HG03103 (cell line): ENCODE data around the gene ST14.

Source experiments
- ATAC-seq: cut with Tn5 transposase; IDR thresholded peaks from one replicate; pipeline ENCODE4 v1.9.1; 2021; ENCODE audit warnings: low read depth; ENCODE audit not compliant: unreplicated experiment

The ST14 gene

DNA sequence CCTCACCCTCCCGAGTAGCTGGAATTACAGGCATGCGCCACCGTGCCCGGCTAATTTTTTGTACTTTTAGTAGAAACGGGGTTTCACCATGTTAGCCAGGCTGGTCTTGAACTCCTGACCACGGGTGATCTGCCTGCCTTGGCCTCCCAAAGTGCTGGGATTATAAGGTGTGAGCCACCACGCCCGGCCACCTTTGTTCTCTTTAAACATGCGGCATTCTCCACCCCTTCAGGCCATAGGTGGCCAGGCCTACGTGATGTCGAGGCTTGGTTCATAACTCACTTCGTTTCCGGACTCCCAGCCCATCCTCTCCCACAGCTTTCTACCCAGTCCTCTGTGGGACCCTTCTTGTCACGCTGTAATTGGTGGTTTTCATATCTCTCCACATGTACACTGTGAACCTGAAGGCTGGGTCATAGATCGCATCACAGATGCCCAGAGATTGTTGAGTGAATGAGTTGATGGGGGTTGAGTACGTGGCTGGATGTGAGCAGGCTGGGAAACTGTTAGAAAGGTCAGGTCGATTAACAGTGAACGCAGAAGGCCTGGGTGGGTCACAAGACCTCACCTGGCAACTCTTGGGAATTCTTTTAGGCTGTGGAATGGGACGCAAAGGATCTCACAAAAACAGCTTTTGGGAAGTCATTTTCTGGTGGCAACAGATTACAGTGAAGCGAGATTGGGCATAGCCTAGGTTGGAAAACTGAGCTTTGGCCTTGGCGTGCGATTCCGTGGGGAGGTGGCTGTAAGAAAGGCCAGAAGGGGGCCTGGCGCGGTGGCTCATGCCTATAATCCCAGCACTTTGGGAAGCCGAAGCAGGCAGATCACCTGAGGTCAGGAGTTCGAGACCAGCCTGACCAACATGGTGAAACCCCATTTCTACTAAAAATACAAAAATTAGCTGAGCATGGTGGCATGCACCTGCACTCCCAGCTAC lies 44.5 kb downstream of the ST14 start:
- no peak for ATAC-seq

DNA sequence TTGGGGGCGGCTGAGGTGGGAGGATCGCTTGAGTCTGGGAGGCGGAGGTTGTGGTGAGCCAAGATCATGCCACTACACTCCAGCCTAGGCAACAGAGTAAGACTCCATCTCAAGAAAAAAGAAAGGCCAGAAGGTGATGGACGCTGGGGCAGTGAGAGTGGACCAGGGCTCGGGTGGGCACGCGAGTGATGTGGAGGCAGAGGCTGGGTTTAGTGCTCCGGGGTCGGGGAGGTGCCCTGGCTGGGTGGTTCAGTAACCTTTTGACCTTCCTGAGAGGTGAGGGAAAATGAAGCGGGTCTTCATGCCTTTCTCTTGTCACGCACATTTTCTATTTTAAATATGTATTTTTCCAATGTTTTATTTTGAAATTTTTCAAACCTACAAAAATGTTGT lies 45.1 kb downstream of the ST14 start:
- no peak for ATAC-seq

DNA sequence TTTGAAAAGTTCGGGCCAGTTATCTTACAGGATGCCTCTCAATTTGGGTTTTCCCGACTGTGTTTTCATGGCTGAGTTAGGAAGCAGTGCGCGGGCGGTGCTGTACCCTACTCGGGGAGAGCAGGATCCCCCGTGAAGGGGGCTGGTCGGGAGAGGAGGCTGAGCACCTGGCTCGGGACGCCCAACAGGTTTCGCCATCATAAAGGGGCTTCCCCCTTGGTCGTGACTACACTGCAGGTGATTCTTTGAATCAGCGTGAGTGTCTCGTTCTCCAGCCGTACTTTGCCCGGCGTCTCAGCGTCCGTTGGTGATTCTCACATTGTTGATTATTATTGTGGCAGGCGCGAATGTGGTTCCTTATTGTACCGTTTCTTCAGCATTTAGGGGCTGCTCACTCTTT lies 46.6 kb downstream of the ST14 start:
- ATAC-seq: no peak

DNA sequence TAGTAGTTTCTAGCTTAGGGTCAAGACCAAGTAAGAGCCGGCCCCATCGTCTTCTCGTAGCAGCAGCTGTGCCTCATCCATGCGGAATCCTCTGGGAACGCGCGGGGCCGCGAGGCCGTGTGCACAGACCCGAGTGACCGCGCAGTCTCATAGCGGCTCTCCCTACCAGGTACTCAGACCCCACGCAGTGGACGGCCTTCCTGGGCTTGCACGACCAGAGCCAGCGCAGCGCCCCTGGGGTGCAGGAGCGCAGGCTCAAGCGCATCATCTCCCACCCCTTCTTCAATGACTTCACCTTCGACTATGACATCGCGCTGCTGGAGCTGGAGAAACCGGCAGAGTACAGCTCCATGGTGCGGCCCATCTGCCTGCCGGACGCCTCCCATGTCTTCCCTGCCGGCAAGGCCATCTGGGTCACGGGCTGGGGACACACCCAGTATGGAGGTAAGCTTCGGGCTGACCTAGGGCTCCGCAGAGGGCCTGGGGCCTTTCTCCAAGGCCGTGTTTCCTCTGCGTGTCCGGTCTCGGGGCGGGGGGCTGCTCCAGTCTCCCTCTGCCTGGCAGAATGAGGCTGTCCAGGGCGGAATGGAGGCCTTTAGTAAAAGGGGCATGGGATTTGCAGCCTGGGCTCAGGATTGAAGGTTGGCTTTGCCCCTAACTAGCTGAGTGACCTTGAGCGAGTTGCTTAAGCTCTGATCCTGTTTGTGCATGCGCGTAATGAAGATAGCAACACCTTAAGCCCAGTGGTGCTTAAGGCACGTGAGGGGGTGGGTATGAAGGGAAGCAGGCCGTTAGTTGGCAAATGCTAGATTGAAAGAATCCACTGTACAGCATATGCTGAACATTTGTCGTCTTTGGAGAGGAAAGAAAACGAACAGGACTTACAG lies 48.9 kb downstream of the ST14 start:
- ATAC-seq: no peak

DNA sequence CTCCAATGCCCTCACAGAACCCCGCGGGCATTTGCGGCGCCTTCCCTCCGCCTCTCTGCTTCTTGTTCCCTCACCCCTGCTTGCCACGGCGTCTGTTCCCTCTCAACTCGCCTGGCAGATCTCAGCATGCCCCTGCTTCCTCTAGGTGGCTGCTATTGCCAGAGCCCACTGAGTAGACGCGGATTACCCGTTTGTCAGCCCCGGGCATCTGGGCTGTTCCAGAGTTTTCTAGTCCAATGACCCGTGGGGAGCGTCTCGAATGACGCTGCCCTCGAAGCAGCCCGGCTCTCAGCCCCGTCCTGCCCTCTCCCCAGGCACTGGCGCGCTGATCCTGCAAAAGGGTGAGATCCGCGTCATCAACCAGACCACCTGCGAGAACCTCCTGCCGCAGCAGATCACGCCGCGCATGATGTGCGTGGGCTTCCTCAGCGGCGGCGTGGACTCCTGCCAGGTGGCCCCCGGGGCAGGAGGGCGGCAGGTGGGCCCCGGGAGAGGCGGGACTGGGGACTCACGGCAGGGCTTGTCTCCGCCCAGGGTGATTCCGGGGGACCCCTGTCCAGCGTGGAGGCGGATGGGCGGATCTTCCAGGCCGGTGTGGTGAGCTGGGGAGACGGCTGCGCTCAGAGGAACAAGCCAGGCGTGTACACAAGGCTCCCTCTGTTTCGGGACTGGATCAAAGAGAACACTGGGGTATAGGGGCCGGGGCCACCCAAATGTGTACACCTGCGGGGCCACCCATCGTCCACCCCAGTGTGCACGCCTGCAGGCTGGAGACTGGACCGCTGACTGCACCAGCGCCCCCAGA lies 49.7 kb downstream of the ST14 start:
- no peak for ATAC-seq

DNA sequence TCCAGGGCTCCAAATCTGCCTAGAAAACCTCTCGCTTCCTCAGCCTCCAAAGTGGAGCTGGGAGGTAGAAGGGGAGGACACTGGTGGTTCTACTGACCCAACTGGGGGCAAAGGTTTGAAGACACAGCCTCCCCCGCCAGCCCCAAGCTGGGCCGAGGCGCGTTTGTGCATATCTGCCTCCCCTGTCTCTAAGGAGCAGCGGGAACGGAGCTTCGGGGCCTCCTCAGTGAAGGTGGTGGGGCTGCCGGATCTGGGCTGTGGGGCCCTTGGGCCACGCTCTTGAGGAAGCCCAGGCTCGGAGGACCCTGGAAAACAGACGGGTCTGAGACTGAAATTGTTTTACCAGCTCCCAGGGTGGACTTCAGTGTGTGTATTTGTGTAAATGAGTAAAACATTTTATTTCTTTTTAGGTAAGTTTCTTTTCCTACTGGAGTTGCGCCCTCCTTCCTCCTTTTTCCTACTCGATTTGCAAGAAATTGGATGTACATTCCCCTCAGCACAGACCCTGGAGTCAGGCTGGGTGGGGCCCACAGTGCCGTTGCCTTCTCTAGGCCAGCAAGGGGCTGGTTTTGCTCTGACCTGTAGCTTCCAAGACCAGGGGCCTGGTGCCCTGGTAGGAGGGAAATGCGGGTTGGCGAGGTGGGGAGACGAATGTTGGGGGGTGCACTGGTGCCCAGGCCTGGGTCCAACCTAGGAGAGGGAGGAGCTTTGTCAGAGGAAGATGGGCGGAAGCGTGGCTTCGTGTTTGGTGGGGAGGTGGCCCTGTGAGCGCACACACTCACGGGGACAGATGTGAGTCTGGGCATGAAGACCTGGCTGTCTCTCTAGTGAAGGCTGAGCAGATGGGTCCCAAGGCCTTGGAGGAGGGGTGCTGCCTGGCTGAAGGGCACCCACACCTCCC lies 50.6 kb downstream of the ST14 start:
- no peak for ATAC-seq

DNA sequence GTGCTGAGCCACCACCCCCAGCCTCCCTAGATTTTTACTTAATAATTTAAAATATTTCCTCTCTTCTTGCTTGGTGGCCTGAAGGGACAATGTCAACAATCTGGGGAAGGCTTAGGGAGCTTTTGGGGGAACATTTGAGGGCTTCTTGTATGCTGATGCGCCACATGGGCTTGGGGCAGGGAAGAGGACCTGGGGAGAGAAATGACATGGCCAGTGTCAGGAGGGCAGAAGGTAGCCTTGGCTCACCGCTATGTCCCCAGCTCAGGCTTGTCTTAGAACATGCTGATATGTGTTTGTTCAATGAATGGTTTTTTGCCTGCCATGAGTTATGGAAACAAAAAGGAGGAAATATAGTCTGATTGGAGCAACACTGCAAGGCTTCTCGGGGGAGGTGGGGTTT lies 51.6 kb downstream of the ST14 start:
- ATAC-seq: no peak

DNA sequence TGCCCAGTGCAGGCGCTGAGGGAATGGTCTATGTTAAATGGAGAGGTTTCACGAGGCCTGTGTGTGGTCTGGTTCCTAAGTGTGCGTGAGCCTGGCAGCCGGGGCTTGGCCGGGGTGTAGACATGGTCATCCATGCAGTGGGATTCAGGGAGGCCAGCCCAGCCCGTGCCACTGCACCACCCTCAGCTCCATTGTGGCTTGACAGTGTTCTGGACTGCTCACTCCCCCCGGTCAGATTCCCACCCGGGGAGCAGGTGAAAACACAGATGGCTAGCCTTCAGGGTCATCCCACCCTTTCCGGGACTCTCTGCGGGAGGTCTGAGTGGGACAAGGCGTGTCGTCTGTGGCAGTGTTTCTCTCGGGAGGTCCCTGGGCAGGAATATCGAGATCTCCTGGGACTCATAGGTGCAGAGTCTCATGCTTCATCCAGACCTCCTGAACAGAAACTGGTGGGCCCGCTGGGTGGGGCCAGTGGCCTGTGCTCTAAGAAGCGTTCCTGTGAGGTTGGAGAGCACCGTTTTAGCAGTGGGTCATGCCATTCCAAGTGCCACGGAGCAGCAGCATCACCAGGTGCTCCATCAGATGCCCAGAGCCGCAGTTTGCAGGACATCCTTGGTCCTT lies 52.3 kb downstream of the ST14 start:
- ATAC-seq: no peak

DNA sequence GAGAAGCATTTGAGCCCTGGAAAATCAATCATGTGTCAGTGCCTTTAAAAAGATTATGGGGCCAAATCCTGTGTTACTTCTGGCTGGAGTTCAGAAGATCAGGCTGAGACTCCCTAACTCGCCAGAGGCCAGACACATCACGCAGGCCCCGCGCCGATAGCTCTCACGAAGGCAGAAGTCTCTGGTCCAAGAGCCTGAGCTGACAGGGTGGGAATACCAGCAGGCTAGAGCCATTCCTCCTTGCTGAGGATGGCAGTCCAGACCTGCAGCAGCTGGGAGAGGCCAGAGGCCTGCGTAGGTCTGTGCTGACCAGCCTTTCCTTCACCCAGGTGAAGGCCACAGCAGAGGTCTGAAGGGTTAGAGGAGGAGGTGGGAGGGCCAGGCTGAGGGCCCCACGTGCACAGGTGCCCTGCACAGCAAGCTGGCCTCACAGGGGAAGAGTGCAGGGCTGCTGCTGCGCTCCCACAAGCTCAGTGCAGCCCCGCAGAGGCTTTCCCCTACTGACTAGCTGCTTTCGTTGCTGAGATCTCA lies 52.9 kb downstream of the ST14 start:
- ATAC-seq: no peak

DNA sequence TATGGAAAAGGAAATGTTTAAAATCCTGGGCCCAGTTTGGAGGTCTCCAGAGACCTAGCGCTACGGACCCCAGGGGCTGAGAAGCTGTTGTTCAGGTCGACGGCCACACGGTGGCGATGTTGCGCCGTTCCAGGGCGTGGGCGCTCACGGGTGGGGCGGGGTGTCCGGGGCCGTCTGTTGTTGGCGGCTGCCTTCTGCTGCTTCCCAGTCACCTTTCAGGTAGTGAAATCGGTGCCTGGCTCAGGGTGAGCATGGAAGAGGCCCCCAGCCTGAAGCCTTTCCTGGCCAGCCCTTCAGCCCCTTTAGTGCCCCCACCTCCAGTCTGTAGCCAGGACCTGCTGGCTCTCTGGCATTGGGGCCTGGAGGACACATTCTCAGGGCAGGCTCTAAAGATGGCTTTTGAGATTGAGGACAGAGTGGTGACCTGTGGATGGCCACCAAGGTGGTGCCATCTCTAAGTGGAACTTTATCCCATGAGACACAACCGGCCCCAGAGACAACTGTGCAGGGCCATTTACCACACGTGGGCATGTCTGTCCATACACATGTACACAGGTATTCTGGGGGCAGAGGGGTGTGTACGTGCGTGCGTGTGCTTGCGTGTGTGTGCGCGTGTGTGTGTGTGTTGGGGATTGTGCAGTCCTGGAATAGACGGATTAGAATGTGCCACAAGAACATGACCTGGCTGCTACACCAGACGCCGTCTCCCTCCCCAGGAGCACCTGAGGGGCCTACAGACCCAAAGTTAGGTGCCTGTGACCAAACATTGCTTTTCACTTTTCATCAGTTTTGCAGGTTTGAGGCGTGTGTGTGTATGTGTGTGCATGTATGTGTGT lies 53.8 kb downstream of the ST14 start:
- peak; percentile 80 for ATAC-seq

DNA sequence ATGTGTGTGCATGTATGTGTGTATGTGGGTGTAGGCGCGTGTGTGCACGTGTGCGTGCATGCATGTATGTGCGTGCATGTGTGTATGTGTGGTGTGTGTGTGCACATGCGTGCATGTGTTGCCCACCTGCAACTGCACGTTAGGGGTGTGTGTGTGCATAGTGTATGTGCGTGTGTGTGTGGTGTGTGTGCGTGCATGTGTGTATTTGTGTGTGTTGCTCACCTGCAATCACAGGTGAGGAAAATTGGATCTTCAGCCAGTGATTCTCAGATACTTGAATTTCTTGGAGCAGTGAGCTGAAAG lies 54.3 kb downstream of the ST14 start:
- ATAC-seq: no peak

DNA sequence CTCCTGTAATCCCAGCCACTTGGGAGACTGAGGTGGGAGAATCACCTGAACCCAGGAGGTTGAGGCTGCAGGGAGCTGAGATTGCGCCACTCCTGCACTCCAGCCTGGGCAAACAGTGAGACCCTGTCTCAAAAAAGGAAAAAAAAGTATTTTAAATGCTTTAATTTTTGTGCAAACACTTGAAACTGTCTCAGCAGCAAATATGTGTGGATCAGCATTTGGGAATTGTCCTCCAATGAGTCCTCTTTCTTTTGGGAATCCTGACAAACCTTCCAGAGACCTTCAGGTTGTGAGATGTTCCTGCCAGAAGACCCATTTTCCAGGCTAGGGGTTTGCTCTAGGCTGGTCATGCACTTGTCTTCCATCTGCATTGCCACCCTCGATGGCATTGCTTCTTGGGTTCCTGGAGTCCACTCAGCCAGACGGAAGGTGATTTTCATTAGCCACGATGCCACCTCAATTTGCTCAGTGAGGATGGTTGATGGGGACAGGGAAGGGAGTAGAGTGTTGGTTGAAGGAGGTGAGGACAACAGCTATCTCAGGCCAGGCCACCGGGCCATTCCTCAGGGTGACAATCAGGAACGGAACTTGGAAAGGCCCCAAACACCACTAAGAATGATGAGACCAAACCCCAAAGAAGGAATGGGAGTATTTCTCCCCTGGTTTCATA lies 55.4 kb downstream of the ST14 start:
- ATAC-seq: no peak

DNA sequence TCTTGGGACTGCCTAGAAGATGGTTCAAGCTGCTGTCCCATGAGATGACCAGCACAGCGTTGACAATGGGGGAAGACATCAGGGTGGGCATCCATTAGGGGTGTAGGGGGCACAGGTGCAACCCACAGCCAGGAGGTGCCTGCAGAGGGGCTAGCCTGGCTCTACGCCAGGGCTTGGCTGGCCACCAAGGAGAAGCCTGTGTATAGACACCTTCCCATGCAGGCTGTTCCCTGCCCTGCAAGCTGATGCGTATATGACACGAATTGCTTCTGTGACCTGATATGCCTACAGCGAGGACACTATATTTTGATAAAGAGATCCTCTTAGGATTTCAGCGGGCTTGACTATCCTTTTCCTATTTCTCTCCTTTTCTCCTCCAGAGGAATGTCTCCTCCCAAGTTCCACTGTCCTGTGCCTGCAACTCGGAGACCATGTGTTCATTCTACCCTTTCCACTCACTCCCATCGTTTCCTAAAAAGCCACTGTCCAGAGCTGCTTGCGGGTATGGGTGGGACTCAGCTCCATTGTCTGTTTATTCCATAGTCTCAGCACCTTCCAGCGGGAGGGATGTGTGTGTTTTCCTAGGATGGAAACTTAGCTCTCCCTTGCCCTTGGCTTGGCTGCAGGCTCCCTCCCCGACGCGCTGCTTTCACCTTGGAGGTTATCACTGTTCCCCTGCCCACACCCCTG lies 56.1 kb downstream of the ST14 start:
- ATAC-seq: no peak

DNA sequence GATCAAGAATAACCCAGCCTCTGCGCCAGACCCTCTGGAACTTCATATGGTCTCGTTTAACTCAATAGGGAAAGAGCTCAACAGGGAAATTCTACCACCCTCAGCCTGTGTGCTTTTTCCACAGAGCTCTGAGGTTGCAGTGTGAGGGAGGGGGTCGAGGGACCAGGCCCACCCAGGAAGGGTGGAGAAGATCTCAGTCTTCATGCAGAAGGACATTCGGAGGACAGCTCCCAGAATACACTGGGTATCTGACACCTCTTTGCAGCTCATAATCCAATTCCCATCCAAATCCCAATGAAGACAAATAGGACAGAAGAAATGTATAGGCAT lies 56.6 kb downstream of the ST14 start:
- no peak for ATAC-seq

DNA sequence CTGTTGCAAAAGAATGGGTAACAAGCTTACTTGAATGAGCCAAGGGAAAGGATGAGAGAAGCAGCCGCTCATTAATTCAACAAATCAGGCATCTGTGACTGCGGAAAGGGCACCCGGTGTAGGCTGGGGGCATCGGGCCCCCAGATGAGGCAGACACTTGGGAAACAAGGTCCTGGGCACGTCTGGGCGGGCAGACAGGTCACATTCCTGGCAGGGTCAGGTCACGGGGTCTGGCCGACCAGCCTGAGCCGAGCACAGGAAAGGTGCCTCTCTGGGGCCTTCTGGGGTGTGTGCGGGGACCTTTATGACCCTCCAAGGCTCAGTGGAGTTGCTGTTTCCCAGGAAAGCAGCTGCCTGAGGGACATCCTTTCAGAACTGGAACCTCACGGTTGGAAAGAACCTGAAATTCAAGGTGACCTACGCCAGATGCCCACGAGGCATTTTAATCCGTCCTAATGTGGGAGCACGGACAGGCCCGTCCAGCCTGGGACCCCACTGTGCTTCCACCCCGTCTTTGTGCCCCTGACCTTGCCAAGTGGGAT lies 57.1 kb downstream of the ST14 start:
- no peak for ATAC-seq

DNA sequence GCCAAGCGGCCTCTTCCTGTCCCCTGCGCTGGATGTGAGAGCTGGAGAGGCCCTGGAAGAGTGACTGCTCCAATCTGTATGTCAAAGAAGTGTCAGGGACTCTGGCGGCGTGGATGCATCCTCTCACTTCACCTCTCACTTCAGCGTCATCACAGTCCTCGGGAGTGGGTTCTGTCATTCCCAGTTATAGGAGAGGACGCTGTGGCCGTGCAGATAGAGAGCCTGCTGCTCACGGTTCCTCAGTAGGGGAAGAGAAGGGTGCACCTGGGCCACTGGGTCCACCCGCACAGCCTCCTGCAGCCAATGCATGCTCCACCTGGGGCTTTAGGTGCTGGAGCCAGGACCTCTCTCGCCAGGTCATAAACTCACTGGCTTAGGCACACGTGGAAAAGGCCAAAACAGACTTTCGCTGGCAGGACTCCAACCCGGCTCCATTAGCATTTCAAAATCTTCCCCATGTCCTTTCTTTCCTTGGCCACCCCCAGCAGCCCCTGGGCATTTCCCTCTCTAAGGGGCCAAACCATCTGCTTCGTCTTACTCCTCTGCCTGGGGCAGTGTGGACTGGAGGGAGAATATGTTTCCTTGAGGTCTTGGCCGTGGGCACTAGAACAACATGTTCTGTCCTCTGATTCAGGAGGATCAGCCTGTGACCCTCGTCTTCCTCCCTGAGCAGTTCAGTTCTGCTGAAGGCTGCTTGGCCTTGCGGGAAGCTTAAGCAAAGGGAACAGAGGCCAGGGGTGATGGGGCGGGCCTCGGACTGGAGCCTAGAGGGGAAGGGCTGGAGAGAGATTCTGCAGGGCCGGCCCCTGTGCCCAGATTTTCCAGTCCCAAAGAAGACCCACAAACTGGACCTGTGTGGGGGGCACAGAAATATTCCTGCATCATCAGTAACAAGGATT lies 57.8 kb downstream of the ST14 start:
- ATAC-seq: no peak
